Raji (cell line): ENCODE data around the gene CCDC30.

ENCODE experiments used
- POLR2A ChIP-seq: IDR thresholded peaks from 2 replicates; pipeline ENCODE4 v1.6.1; 2011; ENCODE audit warnings: low read depth, low read length, control low read depth; ENCODE audit not compliant: insufficient read depth

The CCDC30 gene

GRCh38 chr1:42484382-42484781, 21.3 kb downstream of the CCDC30 start:
- no peak for TF ChIP-seq POLR2A

- TF ChIP-seq POLR2A: no peak
These were observed 27.2 kb downstream of the CCDC30 start for GRCh38 chr1:42490237-42490636.

GRCh38 chr1:42504535-42505128, 41.5 kb downstream of the CCDC30 start:
- TF ChIP-seq POLR2A: no peak

GRCh38 chr1:42506576-42506975, 43.5 kb downstream of the CCDC30 start:
- no peak for TF ChIP-seq POLR2A

- no peak for TF ChIP-seq POLR2A
These were observed 55.8 kb downstream of the CCDC30 start for GRCh38 chr1:42518908-42519307.

- no peak for TF ChIP-seq POLR2A
These were observed 60.1 kb downstream of the CCDC30 start for GRCh38 chr1:42523171-42523570.

- TF ChIP-seq POLR2A: no peak
These were observed 61.2 kb downstream of the CCDC30 start for GRCh38 chr1:42524330-42524729.

- no peak for TF ChIP-seq POLR2A
These were observed 66.7 kb downstream of the CCDC30 start for GRCh38 chr1:42529724-42530181.

- TF ChIP-seq POLR2A: no peak
These were observed 68.0 kb downstream of the CCDC30 start for GRCh38 chr1:42531043-42531442.

- no peak for TF ChIP-seq POLR2A
These were observed 70.2 kb downstream of the CCDC30 start for GRCh38 chr1:42533101-42533863.

- TF ChIP-seq POLR2A: no peak
These were observed 78.0 kb downstream of the CCDC30 start for GRCh38 chr1:42541104-42541503.

- TF ChIP-seq POLR2A: no peak
These were observed 88.1 kb downstream of the CCDC30 start for GRCh38 chr1:42551180-42551579.

- no peak for TF ChIP-seq POLR2A
These were observed 88.5 kb downstream of the CCDC30 start for GRCh38 chr1:42551590-42551989.

- TF ChIP-seq POLR2A: no peak
These were observed 89.5 kb downstream of the CCDC30 start for GRCh38 chr1:42552636-42553035.

GRCh38 chr1:42557230-42557851, 94.3 kb downstream of the CCDC30 start:
- TF ChIP-seq POLR2A: no peak

GRCh38 chr1:42567038-42567437, 104.0 kb downstream of the CCDC30 start:
- no peak for TF ChIP-seq POLR2A

GRCh38 chr1:42576935-42577334, 113.8 kb downstream of the CCDC30 start:
- TF ChIP-seq POLR2A: no peak

GRCh38 chr1:42586016-42586415, 122.9 kb downstream of the CCDC30 start:
- TF ChIP-seq POLR2A: no peak
